Left lung (tissue), 10 donors: ENCODE results near the gene JOSD1. TPM values are rescaled to one million over a fixed set of nuclear protein-coding genes. Genes with fewer than 3 reads are reported as not detected.

Experiments
- ATAC-seq: fragments of 200-7000 bp; cut with Tn5 transposase; one replicate; pipeline ENCODE4 v1.9.1; 2020; ENCODE audit warnings: moderate library complexity
- DNase-seq, 4 donors: peaks; one replicate each; pipeline ENCODE4 v3.0.0-alpha.2; 2013 to 2020
- H3K27ac ChIP-seq, 2 donors: fragments of 200-600 bp; sonication (generic) in 1 of 2; one replicate each; pipeline versions ENCODE4 v1.5.0 to v1.8.0; 2020 to 2021
- H3K27me3 ChIP-seq, 2 donors: fragments of 200-600 bp; sonication (generic) in 1 of 2; one replicate each; pipeline versions ENCODE4 v1.5.0 to v1.8.0; 2020 to 2021
- H3K36me3 ChIP-seq, 2 donors: fragments of 200-600 bp; sonication (generic) in 1 of 2; one replicate each; pipeline versions ENCODE4 v1.5.0 to v1.8.0; 2020 to 2021
- H3K4me1 ChIP-seq, 2 donors: fragments of 200-600 bp; one replicate each; pipeline ENCODE4 v1.8.0; 2021
- H3K4me3 ChIP-seq, 2 donors: fragments of 200-600 bp; sonication (generic) in 1 of 2; one replicate each; pipeline versions ENCODE4 v1.5.0 to v1.8.0; 2020 to 2021; ENCODE audit warnings: mild to moderate bottlenecking in 1 of 2
- H3K9me3 ChIP-seq, 2 donors: fragments of 200-600 bp; sonication (generic) in 1 of 2; one replicate each; pipeline versions ENCODE4 v1.5.0 to v1.8.0; 2020 to 2021
- CTCF ChIP-seq, 2 donors: fragments of 200-600 bp; sonication (generic) in 1 of 2; IDR thresholded peaks; one replicate each; pipeline versions ENCODE4 v1.5.0 to v1.8.0; 2021; ENCODE audit warnings: antibody characterized with exemption in 2 of 2
- intact Hi-C, 2 donors: fragments of 100-400 bp; cut with DNase I; formaldehyde crosslinking; loops; one replicate each; pipeline versions ENCODE4 v1.11.2 to v1.14.2; 2022
- polyA plus RNA-seq, 6 donors: library from polyadenylated mRNA; unstranded; fragments of 120-200 nt; gene quantifications; one replicate each; pipeline ENCODE4 v1.2.1, GENCODE V29; 2013; ENCODE audit not compliant: insufficient read length in 6 of 6
- total RNA-seq, 2 donors: library from RNA; stranded (reverse); fragmentation: NEBNext Ultra II Directional; extraction: Animal tissue kit (Norgen Biotek cat#: 25700); gene quantifications; one replicate each; pipeline ENCODE4 v1.2.1, GENCODE V29; 2021
- donor health status: DM: no; HTN: yes; CAD: no.
- donor health status: DM: no; HTN: no; CAD: no.

The JOSD1 gene
- total and polyA plus RNA-seq, 8 donors: 46.2 to 57.3 (median 50.4) TPM

GRCh38 chr22:38709306-38709705 is 8.6 kb upstream of the JOSD1 start:
- intact Hi-C loops: no loop called here
- no peak for TF ChIP-seq CTCF (IDR thresholded peaks at IDR 0.05)
- peaks cover 12 to 79% of the 10 kb centered on the region in 2 donors for H3K4me1 ChIP-seq

GRCh38 chr22:38707984-38708383 is 7.2 kb upstream of the JOSD1 start:
- Histone ChIP-seq H3K4me1 (peaks cover 8 to 65% of the 10 kb centered on the region in 2 donors), H3K36me3 (peaks cover 0 to 13% of the 10 kb centered on the region in 2 donors), H3K27ac (peak overlapping the region in 1 of 2 donors; percentile 20), H3K27me3 (no peaks in the 10 kb centered on the region), H3K9me3 (no peaks in the 10 kb centered on the region), H3K4me3 (peak overlapping the region in 1 of 2 donors; percentile 98)
- no peak for DNase-seq
- intact Hi-C loops: no loop called here
- TF ChIP-seq CTCF (IDR thresholded peaks at IDR 0.05): no peak
- ATAC-seq: no peak

More at GRCh38 chr22:38709306-38709705, 8.6 kb upstream of the JOSD1 start:
- H3K9me3 ChIP-seq: no peaks in the 10 kb centered on the region
- no peak overlapping the region for H3K4me3 ChIP-seq
- DNase-seq (no peak), ATAC-seq (no peak)
- H3K27ac ChIP-seq: peak overlapping the region in 1 of 2 donors; percentile 55
- no peaks in the 10 kb centered on the region for H3K27me3 ChIP-seq
- H3K36me3 ChIP-seq: peaks cover 0 to 13% of the 10 kb centered on the region in 2 donors

- DNase-seq: no peak
- H3K4me3 ChIP-seq: peak overlapping the region; percentile 92 to 98
- peaks cover 8 to 60% of the 10 kb centered on the region in 2 donors for H3K4me1 ChIP-seq
- TF ChIP-seq CTCF (IDR thresholded peaks at IDR 0.05): no peak
- no peaks in the 10 kb centered on the region for H3K27me3 ChIP-seq
- intact Hi-C loops: no loop called here
- no peak for ATAC-seq
- peaks cover 0 to 13% of the 10 kb centered on the region in 2 donors for H3K36me3 ChIP-seq
- H3K9me3 ChIP-seq: no peaks in the 10 kb centered on the region
- peak overlapping the region; percentile 95 to 97 for H3K27ac ChIP-seq
Measured at GRCh38 chr22:38707346-38707745, 6.6 kb upstream of the JOSD1 start.

- Histone ChIP-seq H3K27me3 (no peaks in the 10 kb centered on the region), H3K4me1 (peaks cover 8 to 60% of the 10 kb centered on the region in 2 donors), H3K36me3 (peaks cover 0 to 13% of the 10 kb centered on the region in 2 donors), H3K27ac (peak overlapping the region; percentile 95 to 97), H3K4me3 (peak overlapping the region; percentile 92 to 98), H3K9me3 (no peaks in the 10 kb centered on the region)
- intact Hi-C loops: no loop called here
- peak in 1 of 4 donors; percentile 44 for DNase-seq
- no peak for TF ChIP-seq CTCF (IDR thresholded peaks at IDR 0.05)
- peak; percentile 22 for ATAC-seq
Measured at GRCh38 chr22:38706901-38707195, 6.1 kb upstream of the JOSD1 start.

- peak overlapping the region; percentile 95 to 97 for H3K27ac ChIP-seq
- H3K9me3 ChIP-seq: no peaks in the 10 kb centered on the region
- H3K4me3 ChIP-seq: peak overlapping the region; percentile 92 to 98
- ATAC-seq: peak; percentile 3
- DNase-seq: peak; percentile 38 to 92 (median 54)
- peaks cover 0 to 13% of the 10 kb centered on the region in 2 donors for H3K36me3 ChIP-seq
- intact Hi-C loops: no loop called here
- H3K4me1 ChIP-seq: peaks cover 8 to 61% of the 10 kb centered on the region in 2 donors
- no peaks in the 10 kb centered on the region for H3K27me3 ChIP-seq
- no peak for TF ChIP-seq CTCF (IDR thresholded peaks at IDR 0.05)
Measured at GRCh38 chr22:38706101-38706900, 5.6 kb upstream of the JOSD1 start.
